ENCODE measurements around the gene CXXC5. TPM values are rescaled to one million over a fixed set of nuclear protein-coding genes. Genes with fewer than 3 reads are reported as not detected.

Gene CXXC5
- total and polyA plus RNA-seq, 9 of the 15 experiments (the other 6 are each of a cell fraction or from before 2014, with no cell fraction given) = 1.9 to 123 (median 45.8) TPM

DNA sequence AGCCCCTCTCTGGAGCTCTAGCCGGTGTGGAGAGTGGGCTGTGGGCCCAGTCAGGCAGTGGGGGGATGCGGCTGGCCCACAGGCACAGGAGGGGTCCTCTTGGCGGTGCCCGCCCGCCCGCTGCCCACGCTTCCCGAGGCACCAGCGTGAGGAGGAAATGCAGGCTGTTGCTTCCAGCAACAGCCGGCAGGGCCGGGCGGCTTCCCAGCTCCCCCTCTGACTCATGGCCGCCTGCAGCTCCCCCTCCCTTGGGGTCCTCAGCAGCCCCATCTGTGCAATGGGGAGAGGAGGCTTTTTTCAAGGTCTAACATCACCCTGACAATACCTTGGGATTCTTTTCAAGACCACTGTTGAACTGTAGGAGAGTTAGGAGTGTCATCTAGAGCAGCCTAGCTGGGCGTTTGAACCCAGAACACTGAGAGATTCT is 10.4 kb downstream of the CXXC5 start (continued):
- TF ChIP-seq, protein P1, sequence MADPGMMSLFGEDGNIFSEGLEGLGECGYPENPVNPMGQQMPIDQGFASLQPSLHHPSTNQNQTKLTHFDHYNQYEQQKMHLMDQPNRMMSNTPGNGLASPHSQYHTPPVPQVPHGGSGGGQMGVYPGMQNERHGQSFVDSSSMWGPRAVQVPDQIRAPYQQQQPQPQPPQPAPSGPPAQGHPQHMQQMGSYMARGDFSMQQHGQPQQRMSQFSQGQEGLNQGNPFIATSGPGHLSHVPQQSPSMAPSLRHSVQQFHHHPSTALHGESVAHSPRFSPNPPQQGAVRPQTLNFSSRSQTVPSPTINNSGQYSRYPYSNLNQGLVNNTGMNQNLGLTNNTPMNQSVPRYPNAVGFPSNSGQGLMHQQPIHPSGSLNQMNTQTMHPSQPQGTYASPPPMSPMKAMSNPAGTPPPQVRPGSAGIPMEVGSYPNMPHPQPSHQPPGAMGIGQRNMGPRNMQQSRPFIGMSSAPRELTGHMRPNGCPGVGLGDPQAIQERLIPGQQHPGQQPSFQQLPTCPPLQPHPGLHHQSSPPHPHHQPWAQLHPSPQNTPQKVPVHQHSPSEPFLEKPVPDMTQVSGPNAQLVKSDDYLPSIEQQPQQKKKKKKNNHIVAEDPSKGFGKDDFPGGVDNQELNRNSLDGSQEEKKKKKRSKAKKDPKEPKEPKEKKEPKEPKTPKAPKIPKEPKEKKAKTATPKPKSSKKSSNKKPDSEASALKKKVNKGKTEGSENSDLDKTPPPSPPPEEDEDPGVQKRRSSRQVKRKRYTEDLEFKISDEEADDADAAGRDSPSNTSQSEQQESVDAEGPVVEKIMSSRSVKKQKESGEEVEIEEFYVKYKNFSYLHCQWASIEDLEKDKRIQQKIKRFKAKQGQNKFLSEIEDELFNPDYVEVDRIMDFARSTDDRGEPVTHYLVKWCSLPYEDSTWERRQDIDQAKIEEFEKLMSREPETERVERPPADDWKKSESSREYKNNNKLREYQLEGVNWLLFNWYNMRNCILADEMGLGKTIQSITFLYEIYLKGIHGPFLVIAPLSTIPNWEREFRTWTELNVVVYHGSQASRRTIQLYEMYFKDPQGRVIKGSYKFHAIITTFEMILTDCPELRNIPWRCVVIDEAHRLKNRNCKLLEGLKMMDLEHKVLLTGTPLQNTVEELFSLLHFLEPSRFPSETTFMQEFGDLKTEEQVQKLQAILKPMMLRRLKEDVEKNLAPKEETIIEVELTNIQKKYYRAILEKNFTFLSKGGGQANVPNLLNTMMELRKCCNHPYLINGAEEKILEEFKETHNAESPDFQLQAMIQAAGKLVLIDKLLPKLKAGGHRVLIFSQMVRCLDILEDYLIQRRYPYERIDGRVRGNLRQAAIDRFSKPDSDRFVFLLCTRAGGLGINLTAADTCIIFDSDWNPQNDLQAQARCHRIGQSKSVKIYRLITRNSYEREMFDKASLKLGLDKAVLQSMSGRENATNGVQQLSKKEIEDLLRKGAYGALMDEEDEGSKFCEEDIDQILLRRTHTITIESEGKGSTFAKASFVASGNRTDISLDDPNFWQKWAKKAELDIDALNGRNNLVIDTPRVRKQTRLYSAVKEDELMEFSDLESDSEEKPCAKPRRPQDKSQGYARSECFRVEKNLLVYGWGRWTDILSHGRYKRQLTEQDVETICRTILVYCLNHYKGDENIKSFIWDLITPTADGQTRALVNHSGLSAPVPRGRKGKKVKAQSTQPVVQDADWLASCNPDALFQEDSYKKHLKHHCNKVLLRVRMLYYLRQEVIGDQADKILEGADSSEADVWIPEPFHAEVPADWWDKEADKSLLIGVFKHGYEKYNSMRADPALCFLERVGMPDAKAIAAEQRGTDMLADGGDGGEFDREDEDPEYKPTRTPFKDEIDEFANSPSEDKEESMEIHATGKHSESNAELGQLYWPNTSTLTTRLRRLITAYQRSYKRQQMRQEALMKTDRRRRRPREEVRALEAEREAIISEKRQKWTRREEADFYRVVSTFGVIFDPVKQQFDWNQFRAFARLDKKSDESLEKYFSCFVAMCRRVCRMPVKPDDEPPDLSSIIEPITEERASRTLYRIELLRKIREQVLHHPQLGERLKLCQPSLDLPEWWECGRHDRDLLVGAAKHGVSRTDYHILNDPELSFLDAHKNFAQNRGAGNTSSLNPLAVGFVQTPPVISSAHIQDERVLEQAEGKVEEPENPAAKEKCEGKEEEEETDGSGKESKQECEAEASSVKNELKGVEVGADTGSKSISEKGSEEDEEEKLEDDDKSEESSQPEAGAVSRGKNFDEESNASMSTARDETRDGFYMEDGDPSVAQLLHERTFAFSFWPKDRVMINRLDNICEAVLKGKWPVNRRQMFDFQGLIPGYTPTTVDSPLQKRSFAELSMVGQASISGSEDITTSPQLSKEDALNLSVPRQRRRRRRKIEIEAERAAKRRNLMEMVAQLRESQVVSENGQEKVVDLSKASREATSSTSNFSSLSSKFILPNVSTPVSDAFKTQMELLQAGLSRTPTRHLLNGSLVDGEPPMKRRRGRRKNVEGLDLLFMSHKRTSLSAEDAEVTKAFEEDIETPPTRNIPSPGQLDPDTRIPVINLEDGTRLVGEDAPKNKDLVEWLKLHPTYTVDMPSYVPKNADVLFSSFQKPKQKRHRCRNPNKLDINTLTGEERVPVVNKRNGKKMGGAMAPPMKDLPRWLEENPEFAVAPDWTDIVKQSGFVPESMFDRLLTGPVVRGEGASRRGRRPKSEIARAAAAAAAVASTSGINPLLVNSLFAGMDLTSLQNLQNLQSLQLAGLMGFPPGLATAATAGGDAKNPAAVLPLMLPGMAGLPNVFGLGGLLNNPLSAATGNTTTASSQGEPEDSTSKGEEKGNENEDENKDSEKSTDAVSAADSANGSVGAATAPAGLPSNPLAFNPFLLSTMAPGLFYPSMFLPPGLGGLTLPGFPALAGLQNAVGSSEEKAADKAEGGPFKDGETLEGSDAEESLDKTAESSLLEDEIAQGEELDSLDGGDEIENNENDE (IDR thresholded peaks at IDR 0.05; ENCODE audit: low read depth, low read length) = no peak
- no peak for TF ChIP-seq SRSF7 (optimal IDR thresholded peaks at IDR 0.05; ENCODE audit: low read depth, low read length)
- no peak for TF ChIP-seq POLR2H (tag; IDR thresholded peaks at IDR 0.05; ENCODE audit: low read depth)
- TF ChIP-seq, protein P2, sequence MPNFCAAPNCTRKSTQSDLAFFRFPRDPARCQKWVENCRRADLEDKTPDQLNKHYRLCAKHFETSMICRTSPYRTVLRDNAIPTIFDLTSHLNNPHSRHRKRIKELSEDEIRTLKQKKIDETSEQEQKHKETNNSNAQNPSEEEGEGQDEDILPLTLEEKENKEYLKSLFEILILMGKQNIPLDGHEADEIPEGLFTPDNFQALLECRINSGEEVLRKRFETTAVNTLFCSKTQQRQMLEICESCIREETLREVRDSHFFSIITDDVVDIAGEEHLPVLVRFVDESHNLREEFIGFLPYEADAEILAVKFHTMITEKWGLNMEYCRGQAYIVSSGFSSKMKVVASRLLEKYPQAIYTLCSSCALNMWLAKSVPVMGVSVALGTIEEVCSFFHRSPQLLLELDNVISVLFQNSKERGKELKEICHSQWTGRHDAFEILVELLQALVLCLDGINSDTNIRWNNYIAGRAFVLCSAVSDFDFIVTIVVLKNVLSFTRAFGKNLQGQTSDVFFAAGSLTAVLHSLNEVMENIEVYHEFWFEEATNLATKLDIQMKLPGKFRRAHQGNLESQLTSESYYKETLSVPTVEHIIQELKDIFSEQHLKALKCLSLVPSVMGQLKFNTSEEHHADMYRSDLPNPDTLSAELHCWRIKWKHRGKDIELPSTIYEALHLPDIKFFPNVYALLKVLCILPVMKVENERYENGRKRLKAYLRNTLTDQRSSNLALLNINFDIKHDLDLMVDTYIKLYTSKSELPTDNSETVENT (CRISPR knock-in tag; IDR thresholded peaks at IDR 0.05) = no peak
- no peak for TF ChIP-seq ZNF766 (CRISPR knock-in tag; conservative IDR thresholded peaks at IDR 0.05)
- no peak for TF ChIP-seq CHCHD3 (CRISPR knock-in tag; IDR thresholded peaks at IDR 0.05)
- TF ChIP-seq TEAD4 (IDR thresholded peaks at IDR 0.05; ENCODE audit: low read length) = no peak
- TF ChIP-seq TEAD4 (CRISPR knock-in tag; IDR thresholded peaks at IDR 0.05; ENCODE audit: borderline replicate concordance) = no peak
- TF ChIP-seq SAP30 (IDR thresholded peaks at IDR 0.05; ENCODE audit: borderline replicate concordance, insufficient read depth, low read depth, low read length, poor library complexity, severe bottlenecking) = no peak
- no peak for TF ChIP-seq MIER1 (IDR thresholded peaks at IDR 0.05; ENCODE audit: low read depth)
- TF ChIP-seq ZNF583 (CRISPR knock-in tag; IDR thresholded peaks at IDR 0.05) = no peak
- no peak for TF ChIP-seq EZH2 (IDR thresholded peaks at IDR 0.05; ENCODE audit: borderline replicate concordance, low read depth, low read length)
- TF ChIP-seq, protein P3, sequence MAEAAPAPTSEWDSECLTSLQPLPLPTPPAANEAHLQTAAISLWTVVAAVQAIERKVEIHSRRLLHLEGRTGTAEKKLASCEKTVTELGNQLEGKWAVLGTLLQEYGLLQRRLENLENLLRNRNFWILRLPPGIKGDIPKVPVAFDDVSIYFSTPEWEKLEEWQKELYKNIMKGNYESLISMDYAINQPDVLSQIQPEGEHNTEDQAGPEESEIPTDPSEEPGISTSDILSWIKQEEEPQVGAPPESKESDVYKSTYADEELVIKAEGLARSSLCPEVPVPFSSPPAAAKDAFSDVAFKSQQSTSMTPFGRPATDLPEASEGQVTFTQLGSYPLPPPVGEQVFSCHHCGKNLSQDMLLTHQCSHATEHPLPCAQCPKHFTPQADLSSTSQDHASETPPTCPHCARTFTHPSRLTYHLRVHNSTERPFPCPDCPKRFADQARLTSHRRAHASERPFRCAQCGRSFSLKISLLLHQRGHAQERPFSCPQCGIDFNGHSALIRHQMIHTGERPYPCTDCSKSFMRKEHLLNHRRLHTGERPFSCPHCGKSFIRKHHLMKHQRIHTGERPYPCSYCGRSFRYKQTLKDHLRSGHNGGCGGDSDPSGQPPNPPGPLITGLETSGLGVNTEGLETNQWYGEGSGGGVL (CRISPR knock-in tag; IDR thresholded peaks at IDR 0.05) = no peak

Data from K562 (cell line).